GM10266 (cell line): ENCODE measurements around the gene FUT1.

Experiments
- DNase-seq: peaks from one replicate; pipeline ENCODE4 v3.0.0; 2012; ENCODE audit errors: extremely low spot score
- CTCF ChIP-seq: IDR thresholded peaks from 2 replicates; pipeline ENCODE4 v1.5.1; 2012; ENCODE audit warnings: mild to moderate bottlenecking, low read depth; ENCODE audit not compliant: control insufficient read depth, insufficient read depth; ENCODE audit errors: missing control alignments

Gene FUT1

DNA sequence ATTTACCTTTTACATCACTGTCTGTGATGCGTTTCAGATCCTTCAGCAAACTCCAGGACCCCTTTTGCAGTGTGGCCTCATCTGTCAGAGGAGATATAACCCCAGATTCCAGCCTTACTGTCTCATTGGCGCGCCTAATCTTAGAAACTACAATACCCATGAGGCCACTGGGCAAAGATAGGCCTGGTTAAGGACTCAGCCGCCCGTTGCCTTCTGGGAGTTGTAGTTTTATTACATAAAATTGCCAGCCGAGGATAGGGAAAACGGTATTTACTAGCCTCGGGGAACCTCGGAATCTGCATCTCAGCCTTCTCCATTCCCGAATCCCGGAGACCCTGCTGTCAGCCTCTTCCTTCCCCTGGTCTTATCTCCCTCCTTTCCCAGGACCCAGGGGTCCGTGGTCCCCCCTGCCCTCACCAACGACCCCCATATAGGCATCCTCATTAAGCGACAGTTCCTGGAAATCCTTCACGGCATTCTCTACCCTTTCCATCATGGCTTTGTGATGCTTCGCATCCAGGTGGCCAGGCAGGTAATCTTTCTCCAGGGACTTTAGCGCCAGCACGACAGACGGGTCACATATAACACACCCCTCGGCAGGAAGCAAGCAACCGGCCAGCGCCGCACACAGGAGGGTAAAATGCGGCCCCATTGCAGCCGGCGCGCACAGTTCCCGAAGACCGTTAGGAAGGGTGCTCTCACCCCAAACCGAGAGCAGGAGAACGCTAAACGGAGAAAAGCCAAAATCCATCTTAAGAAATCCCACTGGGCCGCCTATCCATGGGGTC is 7.0 kb downstream of the FUT1 start:
- peak; percentile 78 for DNase-seq
- TF ChIP-seq CTCF, result no peak

- no peak for TF ChIP-seq CTCF
- DNase-seq, result no peak
Measured at GRCh38 chr19:48742096-48742495, 10.3 kb downstream of the FUT1 start.

- no peak for DNase-seq
- TF ChIP-seq CTCF, result no peak
Measured at GRCh38 chr19:48741129-48741999, 11.1 kb downstream of the FUT1 start.

- no peak for TF ChIP-seq CTCF
Measured at GRCh38 chr19:48740164-48740972, 12.1 kb downstream of the FUT1 start, which contains the start of gene RASIP1. RASIP1 (minus strand) TSS chr19:48740610; CDS start chr19:48740282, 328 bp downstream.

DNA sequence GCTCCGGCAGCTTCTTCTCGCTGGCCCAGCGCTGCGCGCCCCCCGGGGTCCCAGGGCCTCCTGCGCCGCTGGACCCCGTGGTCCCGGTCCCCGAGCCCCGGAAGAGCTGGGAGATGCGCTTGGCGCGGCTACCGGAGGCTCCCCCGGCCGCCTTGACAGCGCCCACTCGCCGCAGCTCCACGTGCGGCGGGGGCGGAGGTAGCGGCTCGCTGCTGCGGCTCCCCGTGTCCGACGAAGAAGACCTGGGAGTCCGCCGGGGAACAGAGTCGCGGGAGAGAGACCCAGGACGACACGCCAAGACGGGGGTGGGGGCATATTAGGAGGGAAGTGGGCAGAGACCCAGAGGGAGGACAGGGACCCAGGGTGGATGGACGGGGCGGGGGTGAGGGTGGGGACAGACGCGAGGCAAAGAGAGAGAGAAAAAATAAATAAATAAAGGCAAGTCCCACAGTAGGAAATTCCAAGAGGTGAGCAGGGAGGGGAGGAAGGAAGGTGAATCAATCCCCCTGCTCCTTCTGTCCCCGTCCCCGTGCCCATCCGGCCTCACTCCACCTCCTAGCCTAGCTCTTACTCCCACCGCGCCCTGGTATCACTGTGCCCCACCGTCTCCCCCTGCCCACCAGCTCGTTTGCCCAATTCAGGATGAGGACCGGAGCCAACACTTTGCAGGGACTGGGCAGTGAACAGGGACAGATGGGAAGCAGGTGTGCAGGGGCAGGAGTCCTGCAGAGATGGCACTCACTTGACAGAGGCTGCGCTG is 12.9 kb downstream of the FUT1 start:
- no peak for TF ChIP-seq CTCF
- no peak for DNase-seq

More at GRCh38 chr19:48740164-48740972, 12.1 kb downstream of the FUT1 start, which contains the start of gene RASIP1:
- no peak for DNase-seq
